Measurements from ENCODE around the gene FBXL20.

DNA sequence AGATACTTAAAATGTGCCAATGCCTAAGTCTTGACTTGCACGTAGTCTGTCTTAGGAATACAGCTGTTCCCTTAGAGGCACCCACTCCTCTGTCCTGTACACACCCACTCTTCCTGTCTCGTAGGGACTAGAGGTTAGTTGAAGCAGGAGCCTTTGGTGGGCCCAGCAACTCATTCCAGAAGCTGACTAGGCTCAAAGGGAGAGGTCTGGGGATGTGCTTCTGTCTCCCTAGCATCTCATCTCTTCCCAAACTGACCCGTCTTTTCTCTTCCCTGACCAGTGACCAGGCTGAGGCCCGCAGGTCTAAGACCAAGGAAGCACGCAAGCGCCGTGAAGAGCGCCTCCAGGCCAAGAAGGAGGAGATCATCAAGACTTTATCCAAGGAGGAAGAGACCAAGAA lies 197.2 kb downstream of the FBXL20 start:
- TF ChIP-seq, protein P1, sequence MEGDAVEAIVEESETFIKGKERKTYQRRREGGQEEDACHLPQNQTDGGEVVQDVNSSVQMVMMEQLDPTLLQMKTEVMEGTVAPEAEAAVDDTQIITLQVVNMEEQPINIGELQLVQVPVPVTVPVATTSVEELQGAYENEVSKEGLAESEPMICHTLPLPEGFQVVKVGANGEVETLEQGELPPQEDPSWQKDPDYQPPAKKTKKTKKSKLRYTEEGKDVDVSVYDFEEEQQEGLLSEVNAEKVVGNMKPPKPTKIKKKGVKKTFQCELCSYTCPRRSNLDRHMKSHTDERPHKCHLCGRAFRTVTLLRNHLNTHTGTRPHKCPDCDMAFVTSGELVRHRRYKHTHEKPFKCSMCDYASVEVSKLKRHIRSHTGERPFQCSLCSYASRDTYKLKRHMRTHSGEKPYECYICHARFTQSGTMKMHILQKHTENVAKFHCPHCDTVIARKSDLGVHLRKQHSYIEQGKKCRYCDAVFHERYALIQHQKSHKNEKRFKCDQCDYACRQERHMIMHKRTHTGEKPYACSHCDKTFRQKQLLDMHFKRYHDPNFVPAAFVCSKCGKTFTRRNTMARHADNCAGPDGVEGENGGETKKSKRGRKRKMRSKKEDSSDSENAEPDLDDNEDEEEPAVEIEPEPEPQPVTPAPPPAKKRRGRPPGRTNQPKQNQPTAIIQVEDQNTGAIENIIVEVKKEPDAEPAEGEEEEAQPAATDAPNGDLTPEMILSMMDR (IDR thresholded peaks at IDR 0.05): no peak
- TF ChIP-seq POLR2A (IDR thresholded peaks at IDR 0.05): no peak
- no peak for TF ChIP-seq POLR2AphosphoS5 (IDR thresholded peaks at IDR 0.05)

All from prostate gland (tissue), 2 donors.